Left lung (tissue), 10 donors: Measurements from ENCODE around the gene CES5A. TPM values are rescaled to one million over a fixed set of nuclear protein-coding genes. Genes with fewer than 3 reads are reported as not detected.
"Not testable (repeated sequence)": the region's sequence is repeated elsewhere in the genome, so short reads cannot be mapped to it uniquely, and the experiment has no call there.

Experiments
- ATAC-seq: fragments of 200-7000 bp; cut with Tn5 transposase; one replicate; pipeline ENCODE4 v1.9.1; 2020; ENCODE audit warnings: moderate library complexity
- DNase-seq, 4 donors: peaks; one replicate each; pipeline ENCODE4 v3.0.0-alpha.2; 2013 to 2020
- H3K27ac ChIP-seq, 2 donors: fragments of 200-600 bp; sonication (generic) in 1 of 2; one replicate each; pipeline versions ENCODE4 v1.5.0 to v1.8.0; 2020 to 2021
- H3K27me3 ChIP-seq, 2 donors: fragments of 200-600 bp; sonication (generic) in 1 of 2; one replicate each; pipeline versions ENCODE4 v1.5.0 to v1.8.0; 2020 to 2021
- H3K36me3 ChIP-seq, 2 donors: fragments of 200-600 bp; sonication (generic) in 1 of 2; one replicate each; pipeline versions ENCODE4 v1.5.0 to v1.8.0; 2020 to 2021
- H3K4me1 ChIP-seq, 2 donors: fragments of 200-600 bp; one replicate each; pipeline ENCODE4 v1.8.0; 2021
- H3K4me3 ChIP-seq, 2 donors: fragments of 200-600 bp; sonication (generic) in 1 of 2; one replicate each; pipeline versions ENCODE4 v1.5.0 to v1.8.0; 2020 to 2021; ENCODE audit warnings: mild to moderate bottlenecking in 1 of 2
- H3K9me3 ChIP-seq, 2 donors: fragments of 200-600 bp; sonication (generic) in 1 of 2; one replicate each; pipeline versions ENCODE4 v1.5.0 to v1.8.0; 2020 to 2021
- CTCF ChIP-seq, 2 donors: fragments of 200-600 bp; sonication (generic) in 1 of 2; IDR thresholded peaks; one replicate each; pipeline versions ENCODE4 v1.5.0 to v1.8.0; 2021; ENCODE audit warnings: antibody characterized with exemption in 2 of 2
- intact Hi-C, 2 donors: fragments of 100-400 bp; cut with DNase I; formaldehyde crosslinking; loops; one replicate each; pipeline versions ENCODE4 v1.11.2 to v1.14.2; 2022
- polyA plus RNA-seq, 6 donors: library from polyadenylated mRNA; unstranded; fragments of 120-200 nt; gene quantifications; one replicate each; pipeline ENCODE4 v1.2.1, GENCODE V29; 2013; ENCODE audit not compliant: insufficient read length in 6 of 6
- total RNA-seq, 2 donors: library from RNA; stranded (reverse); fragmentation: NEBNext Ultra II Directional; extraction: Animal tissue kit (Norgen Biotek cat#: 25700); gene quantifications; one replicate each; pipeline ENCODE4 v1.2.1, GENCODE V29; 2021
- donor health status: DM: no; HTN: yes; CAD: no.
- donor health status: DM: no; HTN: no; CAD: no.

Gene CES5A
- total and polyA plus RNA-seq, 8 donors = 0.20 TPM; not detected in 7

GRCh38 chr16:55832425-55832772, 42.8 kb downstream of the CES5A start:
- H3K27me3 ChIP-seq = no peaks in the 10 kb centered on the region
- peak; percentile 7 for ATAC-seq

GRCh38 chr16:55830658-55831294, 44.4 kb downstream of the CES5A start:
- no peaks in the 10 kb centered on the region for H3K36me3 ChIP-seq
- H3K27me3 ChIP-seq = no peaks in the 10 kb centered on the region
- no peaks in the 10 kb centered on the region for H3K9me3 ChIP-seq
- no peak overlapping the region for H3K27ac ChIP-seq
- ATAC-seq (no peak), DNase-seq (no peak)
- no peak overlapping the region for H3K4me3 ChIP-seq
- TF ChIP-seq CTCF (IDR thresholded peaks at IDR 0.05) = no peak
- peaks cover 0 to 10% of the 10 kb centered on the region in 2 donors for H3K4me1 ChIP-seq
- intact Hi-C loops = no loop called here

More at GRCh38 chr16:55832425-55832772, 42.8 kb downstream of the CES5A start:
- no peak for TF ChIP-seq CTCF (IDR thresholded peaks at IDR 0.05)
- Histone ChIP-seq H3K4me3 (peak overlapping the region; percentile 15 to 27), H3K36me3 (no peaks in the 10 kb centered on the region), H3K9me3 (no peaks in the 10 kb centered on the region), H3K27ac (peak overlapping the region; percentile 18 to 48), H3K4me1 (peaks cover 0 to 19% of the 10 kb centered on the region in 2 donors)
- intact Hi-C loops = no loop called here
- DNase-seq = no peak

- intact Hi-C loops, H3K9me3 ChIP-seq, H3K4me1 ChIP-seq, H3K27ac ChIP-seq, H3K4me3 ChIP-seq, H3K27me3 ChIP-seq, H3K36me3 ChIP-seq, ATAC-seq, DNase-seq: not testable (repeated sequence)
Observed at GRCh38 chr16:55829232-55829631, 45.9 kb downstream of the CES5A start.

- Histone ChIP-seq H3K36me3 (no peaks in the 10 kb centered on the region), H3K27ac (no peak overlapping the region), H3K27me3 (no peaks in the 10 kb centered on the region), H3K9me3 (no peaks in the 10 kb centered on the region), H3K4me3 (no peak overlapping the region), H3K4me1 (peaks cover 0 to 9% of the 10 kb centered on the region in 2 donors)
- DNase-seq (no peak), ATAC-seq (no peak)
- intact Hi-C loops = no loop called here
- no peak for TF ChIP-seq CTCF (IDR thresholded peaks at IDR 0.05)
Observed at GRCh38 chr16:55828680-55829079, 46.5 kb downstream of the CES5A start.

GRCh38 chr16:55825115-55825728, 50.0 kb downstream of the CES5A start:
- H3K27ac ChIP-seq = no peak overlapping the region
- H3K4me1 ChIP-seq = no peaks in the 10 kb centered on the region
- no peak for DNase-seq
- no peak for TF ChIP-seq CTCF (IDR thresholded peaks at IDR 0.05)
- intact Hi-C loops = no loop called here
- no peak for ATAC-seq
- no peaks in the 10 kb centered on the region for H3K9me3 ChIP-seq
- no peaks in the 10 kb centered on the region for H3K36me3 ChIP-seq
- H3K27me3 ChIP-seq = no peaks in the 10 kb centered on the region
- H3K4me3 ChIP-seq = no peak overlapping the region
